K562 (cell line): ENCODE measurements around the gene LRRC26.

ENCODE experiments used
- BRF2 ChIP-seq: IDR thresholded peaks from 3 replicates; pipeline ENCODE4 v1.6.1; 2011; ENCODE audit warnings: borderline replicate concordance, mild to moderate bottlenecking; ENCODE audit not compliant: insufficient read length, insufficient read depth
- CTCF ChIP-seq, 3 experiments: IDR thresholded peaks in 2 of 3; conservative IDR thresholded peaks in 1 of 3; 2 replicates each; pipeline ENCODE4 v1.5.1; 2011 to 2012; ENCODE audit warnings: low read length in 3 of 3, mild to moderate bottlenecking in 3 of 3, control low read depth in 2 of 3, improper control_type of control experiment in 1 of 3, inconsistent platforms in 1 of 3, low read depth in 1 of 3, mixed read lengths in 1 of 3, moderate library complexity in 1 of 3; ENCODE audit not compliant: insufficient read depth in 2 of 3
- FOXA1 ChIP-seq: fragments of 450-650 bp; IDR thresholded peaks from 2 replicates; pipeline ENCODE4 v1.6.1; 2016; ENCODE audit warnings: mild to moderate bottlenecking, borderline replicate concordance
- KHSRP ChIP-seq: fragments of 450-650 bp; IDR thresholded peaks from 2 replicates; pipeline ENCODE4 v1.6.1; 2017
- LARP7 ChIP-seq: fragments of 450-650 bp; IDR thresholded peaks from 2 replicates; pipeline ENCODE4 v1.6.1; 2016
- RBM17 ChIP-seq: fragments of 200-400 bp; formaldehyde crosslinking; IDR thresholded peaks from 2 replicates; pipeline ENCODE4 v1.6.1; 2017; ENCODE audit warnings: low read depth, mild to moderate bottlenecking, low read length, borderline replicate concordance
- ZBTB17 ChIP-seq: fragments of 450-650 bp; formaldehyde crosslinking; IDR thresholded peaks from 2 replicates; pipeline ENCODE4 v1.4.0; 2020; ENCODE audit warnings: mild to moderate bottlenecking
- ZNF311 ChIP-seq: fragments of 250-450 bp; sonication (Bioruptor Pico); IDR thresholded peaks from 2 replicates; pipeline ENCODE4 v1.4.0; 2020; ENCODE audit warnings: mild to moderate bottlenecking, moderate library complexity

GRCh38 chr9:137164370-137165249 is 5.2 kb downstream of the LRRC26 start:
- no peak for TF ChIP-seq CTCF (IDR thresholded peaks at IDR 0.05 in 2 of 3, conservative IDR thresholded peaks at IDR 0.05 in 1 of 3; ENCODE audit: insufficient read depth in 2 of 3, low read depth in 1 of 3, low read length in 3 of 3)
- no peak for TF ChIP-seq KHSRP
- TF ChIP-seq ZBTB17 = no peak
- no peak for TF ChIP-seq FOXA1
- TF ChIP-seq ZNF311 (CRISPR knock-in tag) = no peak
- TF ChIP-seq RBM17 = no peak
- no peak for TF ChIP-seq LARP7
- no peak for TF ChIP-seq BRF2
